Endothelial cell of umbilical vein (primary cell): ENCODE data around the gene DAW1. TPM values are rescaled to one million over a fixed set of nuclear protein-coding genes. Genes with fewer than 3 reads are reported as not detected.

Experiments
- BruUV-seq: library from RNA; stranded (reverse); fragments of 400-500 nt; replicated peaks from 2 replicates; lab custom pipeline; 2021; lab: Mats Ljungman, UMichigan
- CTCF ChIA-PET: fragments of 300-600, 350-600 bp; sonication (Branson Sonifier 250); formaldehyde crosslinking; loops from one replicate; lab custom pipeline; 2021; ENCODE audit warnings: antibody characterized with exemption, inconsistent platforms; lab: Charles Lee
- POLR2A ChIA-PET: fragments of 300-600, 350-600 bp; sonication (Branson Sonifier 250); formaldehyde crosslinking; loops from one replicate; lab custom pipeline; 2021; ENCODE audit warnings: antibody characterized with exemption, inconsistent platforms; lab: Charles Lee
- DNase-seq: peaks from one replicate; pipeline ENCODE4 v3.0.0-alpha.2; 2011; ENCODE audit warnings: low read depth, low spot score
- FAIRE-seq: peaks from 2 replicates; lab custom pipeline; 2011; peaks lifted over from hg19 to GRCh38; lab: Jason Lieb, UNC
- H2AFZ ChIP-seq: 2 replicates; pipeline ENCODE4 v1.6.0; 2012; ENCODE audit warnings: low read depth, low read length, control low read depth, inconsistent platforms
- H3K27ac ChIP-seq: 2 replicates; pipeline ENCODE4 v1.5.1; 2011; ENCODE audit warnings: low read depth, mild to moderate bottlenecking, control low read depth, low read length, moderate library complexity; ENCODE audit not compliant: insufficient read depth
- H3K27me3 ChIP-seq, 2 experiments: 2 replicates each; pipeline versions ENCODE4 v1.6.0 to v1.6.1; 2011; ENCODE audit warnings: low read length in 2 of 2, mixed read lengths in 1 of 2; ENCODE audit not compliant: control insufficient read depth in 2 of 2, insufficient read depth in 2 of 2
- H3K36me3 ChIP-seq, 2 experiments: 2 replicates in 1 of 2; 3 replicates in 1 of 2; pipeline ENCODE4 v1.5.1; 2011; ENCODE audit warnings: low read length in 2 of 2, mild to moderate bottlenecking in 1 of 2, moderate library complexity in 1 of 2; ENCODE audit not compliant: control insufficient read depth in 2 of 2, insufficient read depth in 2 of 2; ENCODE audit errors: extremely low read depth in 1 of 2
- H3K4me1 ChIP-seq: 3 replicates; pipeline ENCODE4 v1.5.1; 2011; ENCODE audit warnings: mild to moderate bottlenecking, low read length; ENCODE audit not compliant: control insufficient read depth, insufficient read depth; ENCODE audit errors: extremely low read depth
- H3K4me2 ChIP-seq: 2 replicates; pipeline ENCODE4 v1.6.1; 2011; ENCODE audit warnings: low read length, control low read depth, mixed read lengths; ENCODE audit not compliant: insufficient read depth
- H3K4me3 ChIP-seq, 3 experiments: fragments of 200-600 bp in 1 of 3; sonication (generic), shearing (Covaris generic) in 1 of 3; replicated peaks in 1 of 3; 2 replicates each; pipeline ENCODE4 v1.5.1; 2011 to 2016; ENCODE audit warnings: control low read depth in 3 of 3, low read length in 3 of 3, mild to moderate bottlenecking in 2 of 3, inconsistent platforms in 1 of 3, low read depth in 1 of 3, moderate library complexity in 1 of 3; ENCODE audit not compliant: insufficient read depth in 1 of 3
- H3K79me2 ChIP-seq: 2 replicates; pipeline ENCODE4 v1.6.0; 2012; ENCODE audit warnings: low read length, inconsistent platforms; ENCODE audit not compliant: control insufficient read depth, insufficient read depth
- H3K9ac ChIP-seq: replicated peaks from 2 replicates; pipeline ENCODE3; 2011; ENCODE audit warnings: low read length, control low read depth; ENCODE audit not compliant: insufficient read depth; ENCODE audit errors: extremely low read depth
- H3K9me1 ChIP-seq: replicated peaks from 3 replicates; pipeline ENCODE4 v1.6.0; 2011; ENCODE audit warnings: mild to moderate bottlenecking, low read length; ENCODE audit not compliant: control insufficient read depth, insufficient read depth; ENCODE audit errors: extremely low read depth
- H3K9me3 ChIP-seq: replicated peaks from 2 replicates; pipeline ENCODE4 v1.5.1; 2012; ENCODE audit warnings: low read length, inconsistent platforms; ENCODE audit not compliant: control insufficient read depth, insufficient read depth
- H4K20me1 ChIP-seq: replicated peaks from 2 replicates; pipeline ENCODE3; 2011; ENCODE audit warnings: mild to moderate bottlenecking, low read length; ENCODE audit not compliant: control insufficient read depth, insufficient read depth; ENCODE audit errors: extremely low read depth
- EZH2 ChIP-seq: IDR thresholded peaks from 2 replicates; pipeline ENCODE4 v1.6.1; 2012; ENCODE audit warnings: borderline replicate concordance, low read depth, mild to moderate bottlenecking, moderate library complexity, low read length, inconsistent platforms; ENCODE audit not compliant: severe bottlenecking
- GATA2 ChIP-seq: IDR thresholded peaks from 2 replicates; pipeline ENCODE4 v1.7.0; 2011; ENCODE audit warnings: low read depth, mild to moderate bottlenecking, moderate library complexity, mixed read lengths, low read length; ENCODE audit not compliant: insufficient read length, insufficient read depth
- MYC ChIP-seq: IDR thresholded peaks from one replicate; pipeline ENCODE4 v1.6.1; 2011; ENCODE audit warnings: mild to moderate bottlenecking, low read depth, low read length
- POLR2A ChIP-seq: IDR thresholded peaks from 2 replicates; pipeline ENCODE4 v1.6.1; 2012; ENCODE audit warnings: low read depth, mild to moderate bottlenecking, control low read depth, low read length
- POLR2AphosphoS5 ChIP-seq: IDR thresholded peaks from 2 replicates; pipeline ENCODE4 v1.6.1; 2012; ENCODE audit warnings: low read depth, mild to moderate bottlenecking, control low read depth, low read length, moderate library complexity; ENCODE audit not compliant: insufficient read depth
- dilution Hi-C: fragments of 300-500 bp; cut with MboI; formaldehyde crosslinking; loops from one replicate; pipeline ENCODE4 v1.15.0; 2019; ENCODE audit warnings: low sequenced_read_pairs; ENCODE audit not compliant: extremely low pct_ligation_motif_present
- intact Hi-C: fragments of 100-400 bp; cut with micrococcal nuclease; formaldehyde crosslinking; loops from one replicate; pipeline ENCODE4 v1.10.0; 2022
- polyA plus RNA-seq, 4 experiments: library from polyadenylated mRNA; depleted of rRNA in 3 of 4; stranded (reverse) in 3 of 4; unstranded in 1 of 4; fragments of >200 nt; gene quantifications; 2 replicates each; pipeline versions ENCODE4 v1.2.1 to v1.2.3, GENCODE V29; 2011 to 2012; ENCODE audit warnings: missing spikeins in 1 of 4
- total RNA-seq: library from RNA; stranded (reverse); gene quantifications from 2 replicates; pipeline ENCODE4 v1.2.3, GENCODE V29; 2021
- TF ChIP-seq, protein P1 (sequence below), 2 donors: IDR thresholded peaks; 1 replicate in 1 of 2; 2 replicates in 1 of 2; pipeline ENCODE4 v1.5.1; 2011; ENCODE audit warnings: low read length in 2 of 2, mild to moderate bottlenecking in 2 of 2, moderate library complexity in 2 of 2, control low read depth in 1 of 2, inconsistent platforms in 1 of 2, low read depth in 1 of 2; ENCODE audit not compliant: insufficient read depth in 1 of 2; ENCODE audit errors: extremely low read depth in 1 of 2
- TF ChIP-seq, protein P2 (sequence below): IDR thresholded peaks from 2 replicates; pipeline ENCODE4 v1.6.1; 2011; ENCODE audit not compliant: insufficient read depth, insufficient read length

Gene DAW1
- total and polyA plus RNA-seq, 2 donors (not counting 3 experiments of a cell fraction or from before 2014, with no cell fraction given), result 1.2 to 2.0 TPM

DNA sequence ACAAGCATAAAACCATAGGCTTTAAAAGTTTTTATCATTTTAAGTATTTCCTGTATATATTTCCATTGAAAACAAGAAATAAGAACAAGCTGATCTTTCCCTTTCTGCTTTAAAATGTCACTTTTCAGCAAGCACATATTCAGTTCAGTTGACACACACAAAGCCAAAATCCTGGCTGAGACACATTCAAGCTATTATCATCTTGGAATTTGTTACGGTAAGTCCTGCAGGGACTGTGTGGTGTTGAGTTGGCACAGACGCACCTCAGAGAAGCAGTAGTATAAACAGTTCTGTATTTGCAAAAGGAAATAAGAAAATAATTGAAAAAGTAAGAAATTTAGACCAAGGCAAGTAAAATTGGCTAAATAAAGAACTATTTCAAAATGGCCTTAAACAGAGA lies 10.4 kb upstream of the DAW1 start:
- Histone ChIP-seq H3K9me1 (no peaks in the 10 kb centered on the region), H3K9me3 (no peaks in the 10 kb centered on the region), H3K27me3 (no peaks in the 10 kb centered on the region), H3K9ac (no peak overlapping the region), H2AFZ (peak overlapping the region; percentile 82), H3K4me3 (no peak overlapping the region), H4K20me1 (no peaks in the 10 kb centered on the region), H3K36me3 (no peaks in the 10 kb centered on the region), H3K4me2 (peak overlapping the region; percentile 13), H3K4me1 (peaks cover 24% of the 10 kb centered on the region), H3K27ac (no peak overlapping the region), H3K79me2 (no peaks in the 10 kb centered on the region)
- ChIA-PET CTCF (interaction anchor here (0.8 to 5.1 kb wide), 12 partner anchors 12 to 446 kb away, joined by 3 to 69 read pairs (median 26); partner anchors contain the start of gene DAW1), POLR2A (interaction anchor here (1.7 kb wide), 1 partner anchor 11 kb away, joined by 4 read pairs; the partner anchor contains the start of gene DAW1)
- intact Hi-C loops, result loop anchor here (5.0 kb wide), 2 partner anchors 389 to 534 kb away; partner anchors contain the start of genes AGFG1 and MFF
- peak; percentile 21 for DNase-seq
- no peak for FAIRE-seq
- dilution Hi-C loops, result no loop called here
- BruUV-seq, result no TSS peak
- TF ChIP-seq MYC (no peak), POLR2AphosphoS5 (no peak), POLR2A (no peak), GATA2 (no peak), EZH2 (no peak)
- TF ChIP-seq, protein P1, sequence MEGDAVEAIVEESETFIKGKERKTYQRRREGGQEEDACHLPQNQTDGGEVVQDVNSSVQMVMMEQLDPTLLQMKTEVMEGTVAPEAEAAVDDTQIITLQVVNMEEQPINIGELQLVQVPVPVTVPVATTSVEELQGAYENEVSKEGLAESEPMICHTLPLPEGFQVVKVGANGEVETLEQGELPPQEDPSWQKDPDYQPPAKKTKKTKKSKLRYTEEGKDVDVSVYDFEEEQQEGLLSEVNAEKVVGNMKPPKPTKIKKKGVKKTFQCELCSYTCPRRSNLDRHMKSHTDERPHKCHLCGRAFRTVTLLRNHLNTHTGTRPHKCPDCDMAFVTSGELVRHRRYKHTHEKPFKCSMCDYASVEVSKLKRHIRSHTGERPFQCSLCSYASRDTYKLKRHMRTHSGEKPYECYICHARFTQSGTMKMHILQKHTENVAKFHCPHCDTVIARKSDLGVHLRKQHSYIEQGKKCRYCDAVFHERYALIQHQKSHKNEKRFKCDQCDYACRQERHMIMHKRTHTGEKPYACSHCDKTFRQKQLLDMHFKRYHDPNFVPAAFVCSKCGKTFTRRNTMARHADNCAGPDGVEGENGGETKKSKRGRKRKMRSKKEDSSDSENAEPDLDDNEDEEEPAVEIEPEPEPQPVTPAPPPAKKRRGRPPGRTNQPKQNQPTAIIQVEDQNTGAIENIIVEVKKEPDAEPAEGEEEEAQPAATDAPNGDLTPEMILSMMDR (IDR thresholded peaks at IDR 0.05; ENCODE audit: extremely low read depth in 1 of 2, insufficient read depth in 1 of 2, low read depth in 1 of 2, low read length in 2 of 2), result no peak
- TF ChIP-seq, protein P2, sequence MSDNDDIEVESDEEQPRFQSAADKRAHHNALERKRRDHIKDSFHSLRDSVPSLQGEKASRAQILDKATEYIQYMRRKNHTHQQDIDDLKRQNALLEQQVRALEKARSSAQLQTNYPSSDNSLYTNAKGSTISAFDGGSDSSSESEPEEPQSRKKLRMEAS, result no peak
